HEK293 (cell line): Measurements from ENCODE around the gene CLP1.

Source experiments
- CTCF ChIA-PET: fragments of 350-600 bp; formaldehyde crosslinking; extraction: SDS; loops from one replicate; lab custom pipeline; 2021; ENCODE audit warnings: antibody characterized with exemption; lab: Yijun Ruan, JAX
- POLR2A ChIA-PET: fragments of 300-600 bp; formaldehyde crosslinking; extraction: SDS; loops from one replicate; lab custom pipeline; 2020; ENCODE audit warnings: antibody characterized with exemption, inconsistent platforms; lab: Yijun Ruan, JAX
- H3K27ac ChIP-seq: fragments of 200-500 bp; sonication (Bioruptor generic); 2 replicates; pipeline ENCODE4 v1.5.1; 2014; ENCODE audit warnings: low read depth, low read length, control low read depth, inconsistent platforms; ENCODE audit errors: extremely low read depth
- H3K36me3 ChIP-seq, 2 experiments: fragments of 200-500 bp in 1 of 2; sonication (Bioruptor generic) in 1 of 2; 1 replicate in 1 of 2; 2 replicates in 1 of 2; pipeline ENCODE4 v1.5.1; 2014 to 2017; ENCODE audit warnings: inconsistent platforms in 2 of 2, low read length in 2 of 2; ENCODE audit not compliant: control insufficient read depth in 2 of 2, insufficient read depth in 1 of 2
- H3K4me1 ChIP-seq: fragments of 200-500 bp; sonication (Bioruptor generic); 2 replicates; pipeline ENCODE4 v1.5.1; 2014; ENCODE audit warnings: mild to moderate bottlenecking, low read length, inconsistent platforms; ENCODE audit not compliant: control insufficient read depth, insufficient read depth
- H3K4me3 ChIP-seq: 2 replicates; pipeline ENCODE4 v1.5.1; 2011; ENCODE audit warnings: low read depth, mild to moderate bottlenecking, control low read depth, low read length, moderate library complexity
- H3K9me3 ChIP-seq: fragments of 200-500 bp; sonication (Bioruptor generic); 2 replicates; pipeline ENCODE4 v1.5.1; 2014; ENCODE audit warnings: low read depth, low read length, inconsistent platforms; ENCODE audit not compliant: control insufficient read depth, insufficient read depth
- EGR2 ChIP-seq: fragments of 450-650 bp; formaldehyde crosslinking; IDR thresholded peaks from 2 replicates; pipeline ENCODE4 v1.5.1; 2016; ENCODE audit warnings: low read depth, missing biosample characterization, missing genetic modification characterization
- HOXA7 ChIP-seq: sonication (generic); formaldehyde crosslinking; IDR thresholded peaks from 2 replicates; pipeline ENCODE4 v1.8.1; 2022; ENCODE audit warnings: missing genetic modification reagents, borderline replicate concordance
- MZF1 ChIP-seq: fragments of 450-650 bp; formaldehyde crosslinking; IDR thresholded peaks from 2 replicates; pipeline ENCODE4 v1.5.1; 2017; ENCODE audit warnings: missing biosample characterization, missing genetic modification characterization, borderline replicate concordance
- SP3 ChIP-seq: fragments of 450-650 bp; formaldehyde crosslinking; IDR thresholded peaks from 2 replicates; pipeline ENCODE4 v1.5.1; 2016; ENCODE audit warnings: missing biosample characterization, missing genetic modification characterization
- TRIM28 ChIP-seq: IDR thresholded peaks from 2 replicates; pipeline ENCODE4 v1.6.1; 2011; ENCODE audit warnings: low read length, control low read depth, borderline replicate concordance
- ZNF221 ChIP-seq: fragments of 450-650 bp; formaldehyde crosslinking; IDR thresholded peaks from 2 replicates; pipeline ENCODE4 v1.5.1; 2017; ENCODE audit warnings: missing biosample characterization, missing genetic modification characterization, borderline replicate concordance
- ZNF366 ChIP-seq: fragments of 450-650 bp; formaldehyde crosslinking; conservative IDR thresholded peaks from 2 replicates; pipeline ENCODE4 v1.5.1; 2016; ENCODE audit warnings: missing biosample characterization, missing genetic modification characterization
- ZNF394 ChIP-seq: fragments of 450-650 bp; formaldehyde crosslinking; IDR thresholded peaks from 2 replicates; pipeline ENCODE4 v1.5.1; 2016; ENCODE audit warnings: missing biosample characterization, missing genetic modification characterization, mild to moderate bottlenecking, moderate library complexity, borderline replicate concordance
- ZNF510 ChIP-seq: fragments of 450-650 bp; formaldehyde crosslinking; IDR thresholded peaks from 2 replicates; pipeline ENCODE4 v1.5.1; 2018; ENCODE audit warnings: mild to moderate bottlenecking, missing genetic modification characterization, missing biosample characterization; ENCODE audit not compliant: insufficient replicate concordance
- ZNF585B ChIP-seq: fragments of 450-650 bp; formaldehyde crosslinking; IDR thresholded peaks from 2 replicates; pipeline ENCODE4 v1.5.1; 2016; ENCODE audit warnings: missing biosample characterization, missing genetic modification characterization
- ZNF621 ChIP-seq: fragments of 450-650 bp; formaldehyde crosslinking; IDR thresholded peaks from 2 replicates; pipeline ENCODE4 v1.5.1; 2017; ENCODE audit warnings: missing biosample characterization, missing genetic modification characterization
- ZNF701 ChIP-seq: fragments of 450-650 bp; formaldehyde crosslinking; IDR thresholded peaks from 2 replicates; pipeline ENCODE4 v1.5.1; 2016; ENCODE audit warnings: missing biosample characterization, missing genetic modification characterization
- TF ChIP-seq, protein P1 (sequence below): fragments of 450-650 bp; formaldehyde crosslinking; IDR thresholded peaks from 2 replicates; pipeline ENCODE4 v1.5.1; 2016; ENCODE audit warnings: missing biosample characterization, missing genetic modification characterization, borderline replicate concordance
- TF ChIP-seq, protein P2 (sequence below): fragments of 450-650 bp; formaldehyde crosslinking; IDR thresholded peaks from 2 replicates; pipeline ENCODE4 v1.5.1; 2016; ENCODE audit warnings: missing biosample characterization, missing genetic modification characterization, low read depth
- TF ChIP-seq, protein P3 (sequence below): fragments of 450-650 bp; formaldehyde crosslinking; IDR thresholded peaks from 2 replicates; pipeline ENCODE4 v1.5.1; 2016; ENCODE audit warnings: missing biosample characterization, missing genetic modification characterization
- TF ChIP-seq, protein P4 (sequence below): fragments of 450-650 bp; formaldehyde crosslinking; IDR thresholded peaks from 2 replicates; pipeline ENCODE4 v1.5.1; 2016; ENCODE audit warnings: missing biosample characterization, missing genetic modification characterization
- TF ChIP-seq, protein P5 (sequence below): fragments of 450-650 bp; formaldehyde crosslinking; conservative IDR thresholded peaks from 2 replicates; pipeline ENCODE4 v1.5.1; 2016; ENCODE audit warnings: low read depth, missing biosample characterization, missing genetic modification characterization
- TF ChIP-seq, protein P6 (sequence below): fragments of 450-650 bp; formaldehyde crosslinking; IDR thresholded peaks from 2 replicates; pipeline ENCODE4 v1.5.0; 2017; ENCODE audit warnings: missing biosample characterization, missing genetic modification characterization, borderline replicate concordance

The CLP1 gene

DNA sequence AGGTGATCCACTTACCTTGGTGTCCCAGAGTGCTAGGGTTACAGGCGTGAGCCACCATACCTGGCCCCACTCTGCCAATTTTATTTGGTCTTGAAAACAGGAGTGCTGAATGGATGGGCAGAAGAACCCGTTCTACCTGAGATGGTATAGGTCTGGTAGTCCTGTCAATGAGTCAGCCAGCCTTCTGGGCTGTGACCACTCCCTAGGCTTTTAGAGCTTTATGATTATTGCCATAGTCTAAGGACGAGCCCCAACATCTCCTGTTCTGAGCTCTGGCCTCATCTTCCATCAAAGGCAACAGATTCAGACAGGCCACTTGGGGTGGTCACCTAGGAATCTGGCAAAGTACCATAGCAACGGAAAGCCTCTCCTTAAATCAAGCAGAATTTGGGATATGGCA is 21.8 kb downstream of the CLP1 start:
- ChIA-PET POLR2A (interaction anchor here (1.2 kb wide), 1 partner anchor 10 kb away, joined by 3 read pairs; no protein-coding TSS in a partner anchor), CTCF (interaction anchor here (1.0 to 1.2 kb wide), 2 partner anchors 20 to 111 kb away, joined by 3 read pairs; no protein-coding TSS in a partner anchor)
- Histone ChIP-seq H3K9me3 (no peaks in the 10 kb centered on the region), H3K27ac (no peak overlapping the region), H3K4me1 (no peaks in the 10 kb centered on the region), H3K4me3 (no peak overlapping the region), H3K36me3 (peaks cover 0 to 79% of the 10 kb centered on the region in 2 experiments)
- TF ChIP-seq, protein P1, sequence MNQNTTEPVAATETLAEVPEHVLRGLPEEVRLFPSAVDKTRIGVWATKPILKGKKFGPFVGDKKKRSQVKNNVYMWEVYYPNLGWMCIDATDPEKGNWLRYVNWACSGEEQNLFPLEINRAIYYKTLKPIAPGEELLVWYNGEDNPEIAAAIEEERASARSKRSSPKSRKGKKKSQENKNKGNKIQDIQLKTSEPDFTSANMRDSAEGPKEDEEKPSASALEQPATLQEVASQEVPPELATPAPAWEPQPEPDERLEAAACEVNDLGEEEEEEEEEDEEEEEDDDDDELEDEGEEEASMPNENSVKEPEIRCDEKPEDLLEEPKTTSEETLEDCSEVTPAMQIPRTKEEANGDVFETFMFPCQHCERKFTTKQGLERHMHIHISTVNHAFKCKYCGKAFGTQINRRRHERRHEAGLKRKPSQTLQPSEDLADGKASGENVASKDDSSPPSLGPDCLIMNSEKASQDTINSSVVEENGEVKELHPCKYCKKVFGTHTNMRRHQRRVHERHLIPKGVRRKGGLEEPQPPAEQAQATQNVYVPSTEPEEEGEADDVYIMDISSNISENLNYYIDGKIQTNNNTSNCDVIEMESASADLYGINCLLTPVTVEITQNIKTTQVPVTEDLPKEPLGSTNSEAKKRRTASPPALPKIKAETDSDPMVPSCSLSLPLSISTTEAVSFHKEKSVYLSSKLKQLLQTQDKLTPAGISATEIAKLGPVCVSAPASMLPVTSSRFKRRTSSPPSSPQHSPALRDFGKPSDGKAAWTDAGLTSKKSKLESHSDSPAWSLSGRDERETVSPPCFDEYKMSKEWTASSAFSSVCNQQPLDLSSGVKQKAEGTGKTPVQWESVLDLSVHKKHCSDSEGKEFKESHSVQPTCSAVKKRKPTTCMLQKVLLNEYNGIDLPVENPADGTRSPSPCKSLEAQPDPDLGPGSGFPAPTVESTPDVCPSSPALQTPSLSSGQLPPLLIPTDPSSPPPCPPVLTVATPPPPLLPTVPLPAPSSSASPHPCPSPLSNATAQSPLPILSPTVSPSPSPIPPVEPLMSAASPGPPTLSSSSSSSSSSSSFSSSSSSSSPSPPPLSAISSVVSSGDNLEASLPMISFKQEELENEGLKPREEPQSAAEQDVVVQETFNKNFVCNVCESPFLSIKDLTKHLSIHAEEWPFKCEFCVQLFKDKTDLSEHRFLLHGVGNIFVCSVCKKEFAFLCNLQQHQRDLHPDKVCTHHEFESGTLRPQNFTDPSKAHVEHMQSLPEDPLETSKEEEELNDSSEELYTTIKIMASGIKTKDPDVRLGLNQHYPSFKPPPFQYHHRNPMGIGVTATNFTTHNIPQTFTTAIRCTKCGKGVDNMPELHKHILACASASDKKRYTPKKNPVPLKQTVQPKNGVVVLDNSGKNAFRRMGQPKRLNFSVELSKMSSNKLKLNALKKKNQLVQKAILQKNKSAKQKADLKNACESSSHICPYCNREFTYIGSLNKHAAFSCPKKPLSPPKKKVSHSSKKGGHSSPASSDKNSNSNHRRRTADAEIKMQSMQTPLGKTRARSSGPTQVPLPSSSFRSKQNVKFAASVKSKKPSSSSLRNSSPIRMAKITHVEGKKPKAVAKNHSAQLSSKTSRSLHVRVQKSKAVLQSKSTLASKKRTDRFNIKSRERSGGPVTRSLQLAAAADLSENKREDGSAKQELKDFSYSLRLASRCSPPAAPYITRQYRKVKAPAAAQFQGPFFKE = no peak
- TF ChIP-seq, protein P2, sequence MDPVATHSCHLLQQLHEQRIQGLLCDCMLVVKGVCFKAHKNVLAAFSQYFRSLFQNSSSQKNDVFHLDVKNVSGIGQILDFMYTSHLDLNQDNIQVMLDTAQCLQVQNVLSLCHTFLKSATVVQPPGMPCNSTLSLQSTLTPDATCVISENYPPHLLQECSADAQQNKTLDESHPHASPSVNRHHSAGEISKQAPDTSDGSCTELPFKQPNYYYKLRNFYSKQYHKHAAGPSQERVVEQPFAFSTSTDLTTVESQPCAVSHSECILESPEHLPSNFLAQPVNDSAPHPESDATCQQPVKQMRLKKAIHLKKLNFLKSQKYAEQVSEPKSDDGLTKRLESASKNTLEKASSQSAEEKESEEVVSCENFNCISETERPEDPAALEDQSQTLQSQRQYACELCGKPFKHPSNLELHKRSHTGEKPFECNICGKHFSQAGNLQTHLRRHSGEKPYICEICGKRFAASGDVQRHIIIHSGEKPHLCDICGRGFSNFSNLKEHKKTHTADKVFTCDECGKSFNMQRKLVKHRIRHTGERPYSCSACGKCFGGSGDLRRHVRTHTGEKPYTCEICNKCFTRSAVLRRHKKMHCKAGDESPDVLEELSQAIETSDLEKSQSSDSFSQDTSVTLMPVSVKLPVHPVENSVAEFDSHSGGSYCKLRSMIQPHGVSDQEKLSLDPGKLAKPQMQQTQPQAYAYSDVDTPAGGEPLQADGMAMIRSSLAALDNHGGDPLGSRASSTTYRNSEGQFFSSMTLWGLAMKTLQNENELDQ (tag by site-specific recombination) = no peak
- TF ChIP-seq ZNF394 (tag by site-specific recombination) = no peak
- TF ChIP-seq ZNF701 (tag by site-specific recombination) = no peak
- TF ChIP-seq, protein P3, sequence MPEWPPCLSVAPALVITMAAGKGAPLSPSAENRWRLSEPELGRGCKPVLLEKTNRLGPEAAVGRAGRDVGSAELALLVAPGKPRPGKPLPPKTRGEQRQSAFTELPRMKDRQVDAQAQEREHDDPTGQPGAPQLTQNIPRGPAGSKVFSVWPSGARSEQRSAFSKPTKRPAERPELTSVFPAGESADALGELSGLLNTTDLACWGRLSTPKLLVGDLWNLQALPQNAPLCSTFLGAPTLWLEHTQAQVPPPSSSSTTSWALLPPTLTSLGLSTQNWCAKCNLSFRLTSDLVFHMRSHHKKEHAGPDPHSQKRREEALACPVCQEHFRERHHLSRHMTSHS (tag by site-specific recombination) = no peak
- no peak for TF ChIP-seq ZNF585B (tag by site-specific recombination)
- TF ChIP-seq EGR2 (tag by site-specific recombination) = no peak
- TF ChIP-seq SP3 (tag by site-specific recombination) = no peak
- TF ChIP-seq ZNF510 (tag by site-specific recombination) = no peak
- no peak for TF ChIP-seq MZF1 (tag by site-specific recombination)
- TF ChIP-seq, protein P4, sequence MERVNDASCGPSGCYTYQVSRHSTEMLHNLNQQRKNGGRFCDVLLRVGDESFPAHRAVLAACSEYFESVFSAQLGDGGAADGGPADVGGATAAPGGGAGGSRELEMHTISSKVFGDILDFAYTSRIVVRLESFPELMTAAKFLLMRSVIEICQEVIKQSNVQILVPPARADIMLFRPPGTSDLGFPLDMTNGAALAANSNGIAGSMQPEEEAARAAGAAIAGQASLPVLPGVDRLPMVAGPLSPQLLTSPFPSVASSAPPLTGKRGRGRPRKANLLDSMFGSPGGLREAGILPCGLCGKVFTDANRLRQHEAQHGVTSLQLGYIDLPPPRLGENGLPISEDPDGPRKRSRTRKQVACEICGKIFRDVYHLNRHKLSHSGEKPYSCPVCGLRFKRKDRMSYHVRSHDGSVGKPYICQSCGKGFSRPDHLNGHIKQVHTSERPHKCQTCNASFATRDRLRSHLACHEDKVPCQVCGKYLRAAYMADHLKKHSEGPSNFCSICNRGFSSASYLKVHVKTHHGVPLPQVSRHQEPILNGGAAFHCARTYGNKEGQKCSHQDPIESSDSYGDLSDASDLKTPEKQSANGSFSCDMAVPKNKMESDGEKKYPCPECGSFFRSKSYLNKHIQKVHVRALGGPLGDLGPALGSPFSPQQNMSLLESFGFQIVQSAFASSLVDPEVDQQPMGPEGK (tag by site-specific recombination) = no peak
- TF ChIP-seq ZNF621 (tag by site-specific recombination) = no peak
- TF ChIP-seq HOXA7 (CRISPR knock-in tag) = no peak
- TF ChIP-seq TRIM28 = no peak
- TF ChIP-seq ZNF366 (tag by site-specific recombination) = no peak
- TF ChIP-seq, protein P5, sequence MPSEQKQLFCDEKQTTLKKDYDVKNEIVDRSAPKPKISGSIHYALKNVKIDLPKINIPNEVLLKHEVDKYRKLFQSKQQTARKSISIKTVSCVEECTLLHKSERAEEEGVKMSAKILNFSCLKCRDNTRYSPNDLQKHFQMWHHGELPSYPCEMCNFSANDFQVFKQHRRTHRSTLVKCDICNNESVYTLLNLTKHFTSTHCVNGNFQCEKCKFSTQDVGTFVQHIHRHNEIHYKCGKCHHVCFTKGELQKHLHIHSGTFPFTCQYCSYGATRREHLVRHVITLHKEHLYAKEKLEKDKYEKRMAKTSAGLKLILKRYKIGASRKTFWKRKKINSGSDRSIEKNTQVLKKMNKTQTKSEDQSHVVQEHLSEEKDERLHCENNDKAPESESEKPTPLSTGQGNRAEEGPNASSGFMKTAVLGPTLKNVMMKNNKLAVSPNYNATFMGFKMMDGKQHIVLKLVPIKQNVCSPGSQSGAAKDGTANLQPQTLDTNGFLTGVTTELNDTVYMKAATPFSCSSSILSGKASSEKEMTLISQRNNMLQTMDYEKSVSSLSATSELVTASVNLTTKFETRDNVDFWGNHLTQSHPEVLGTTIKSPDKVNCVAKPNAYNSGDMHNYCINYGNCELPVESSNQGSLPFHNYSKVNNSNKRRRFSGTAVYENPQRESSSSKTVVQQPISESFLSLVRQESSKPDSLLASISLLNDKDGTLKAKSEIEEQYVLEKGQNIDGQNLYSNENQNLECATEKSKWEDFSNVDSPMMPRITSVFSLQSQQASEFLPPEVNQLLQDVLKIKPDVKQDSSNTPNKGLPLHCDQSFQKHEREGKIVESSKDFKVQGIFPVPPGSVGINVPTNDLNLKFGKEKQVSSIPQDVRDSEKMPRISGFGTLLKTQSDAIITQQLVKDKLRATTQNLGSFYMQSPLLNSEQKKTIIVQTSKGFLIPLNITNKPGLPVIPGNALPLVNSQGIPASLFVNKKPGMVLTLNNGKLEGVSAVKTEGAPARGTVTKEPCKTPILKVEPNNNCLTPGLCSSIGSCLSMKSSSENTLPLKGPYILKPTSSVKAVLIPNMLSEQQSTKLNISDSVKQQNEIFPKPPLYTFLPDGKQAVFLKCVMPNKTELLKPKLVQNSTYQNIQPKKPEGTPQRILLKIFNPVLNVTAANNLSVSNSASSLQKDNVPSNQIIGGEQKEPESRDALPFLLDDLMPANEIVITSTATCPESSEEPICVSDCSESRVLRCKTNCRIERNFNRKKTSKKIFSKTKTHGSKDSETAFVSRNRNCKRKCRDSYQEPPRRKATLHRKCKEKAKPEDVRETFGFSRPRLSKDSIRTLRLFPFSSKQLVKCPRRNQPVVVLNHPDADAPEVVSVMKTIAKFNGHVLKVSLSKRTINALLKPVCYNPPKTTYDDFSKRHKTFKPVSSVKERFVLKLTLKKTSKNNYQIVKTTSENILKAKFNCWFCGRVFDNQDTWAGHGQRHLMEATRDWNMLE (tag by site-specific recombination) = no peak
- TF ChIP-seq, protein P6, sequence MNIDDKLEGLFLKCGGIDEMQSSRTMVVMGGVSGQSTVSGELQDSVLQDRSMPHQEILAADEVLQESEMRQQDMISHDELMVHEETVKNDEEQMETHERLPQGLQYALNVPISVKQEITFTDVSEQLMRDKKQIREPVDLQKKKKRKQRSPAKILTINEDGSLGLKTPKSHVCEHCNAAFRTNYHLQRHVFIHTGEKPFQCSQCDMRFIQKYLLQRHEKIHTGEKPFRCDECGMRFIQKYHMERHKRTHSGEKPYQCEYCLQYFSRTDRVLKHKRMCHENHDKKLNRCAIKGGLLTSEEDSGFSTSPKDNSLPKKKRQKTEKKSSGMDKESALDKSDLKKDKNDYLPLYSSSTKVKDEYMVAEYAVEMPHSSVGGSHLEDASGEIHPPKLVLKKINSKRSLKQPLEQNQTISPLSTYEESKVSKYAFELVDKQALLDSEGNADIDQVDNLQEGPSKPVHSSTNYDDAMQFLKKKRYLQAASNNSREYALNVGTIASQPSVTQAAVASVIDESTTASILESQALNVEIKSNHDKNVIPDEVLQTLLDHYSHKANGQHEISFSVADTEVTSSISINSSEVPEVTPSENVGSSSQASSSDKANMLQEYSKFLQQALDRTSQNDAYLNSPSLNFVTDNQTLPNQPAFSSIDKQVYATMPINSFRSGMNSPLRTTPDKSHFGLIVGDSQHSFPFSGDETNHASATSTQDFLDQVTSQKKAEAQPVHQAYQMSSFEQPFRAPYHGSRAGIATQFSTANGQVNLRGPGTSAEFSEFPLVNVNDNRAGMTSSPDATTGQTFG (tag by site-specific recombination) = no peak
- TF ChIP-seq ZNF221 (tag by site-specific recombination) = no peak
